Thoracic aorta (tissue), 2 donors: ENCODE results near the gene FEZ2. TPM values are rescaled to one million over a fixed set of nuclear protein-coding genes. Genes with fewer than 3 reads are reported as not detected.

Experiments
- ATAC-seq: fragments of 150-250 bp; one replicate; pipeline ENCODE4 v1.8.0; 2017; ENCODE audit warnings: low read depth; ENCODE audit not compliant: insufficient number of reproducible peaks, low FRiP score
- DNase-seq: peaks from one replicate; pipeline ENCODE4 v3.0.0-alpha.2; 2020; ENCODE audit warnings: low spot score
- H3K27ac ChIP-seq, 2 donors: fragments of 200-600 bp; sonication (generic); 1 replicate in 1 of 2; 2 replicates in 1 of 2; pipeline ENCODE4 v1.5.1; 2016; ENCODE audit warnings: mild to moderate bottlenecking in 2 of 2, moderate library complexity in 2 of 2
- H3K27me3 ChIP-seq: fragments of 200-600 bp; sonication (generic); replicated peaks from 2 replicates; pipeline ENCODE4 v1.6.0; 2016; ENCODE audit warnings: mild to moderate bottlenecking; ENCODE audit not compliant: insufficient read depth
- H3K36me3 ChIP-seq: fragments of 200-600 bp; sonication (generic); one replicate; pipeline ENCODE4 v1.5.1; 2016
- H3K4me1 ChIP-seq, 2 donors: fragments of 200-600 bp; sonication (generic); 1 replicate in 1 of 2; 2 replicates in 1 of 2; pipeline versions ENCODE4 v1.5.1 to v1.6.0; 2016; ENCODE audit warnings: low read depth in 2 of 2, mild to moderate bottlenecking in 1 of 2; ENCODE audit not compliant: control insufficient read depth in 1 of 2
- H3K4me3 ChIP-seq: fragments of 200-600 bp; sonication (generic); 2 replicates; pipeline ENCODE4 v1.5.1; 2016; ENCODE audit warnings: mild to moderate bottlenecking
- H3K9me3 ChIP-seq: fragments of 200-600 bp; sonication (generic); 2 replicates; pipeline ENCODE4 v1.5.1; 2016
- total RNA-seq, 2 donors: library from RNA; depleted of rRNA; stranded (reverse); fragments of >200 nt; gene quantifications; one replicate each; pipeline versions ENCODE4 v1.1.0 to v1.2.3, GENCODE V29; 2016
- TF ChIP-seq, protein P1 (sequence below): fragments of 200-600 bp; sonication (generic); IDR thresholded peaks from one replicate; pipeline ENCODE4 v1.5.1; 2019; ENCODE audit warnings: antibody characterized with exemption

The FEZ2 gene
- total RNA-seq, 2 donors from 2014 or later, result 42.0 to 51.4 TPM

DNA sequence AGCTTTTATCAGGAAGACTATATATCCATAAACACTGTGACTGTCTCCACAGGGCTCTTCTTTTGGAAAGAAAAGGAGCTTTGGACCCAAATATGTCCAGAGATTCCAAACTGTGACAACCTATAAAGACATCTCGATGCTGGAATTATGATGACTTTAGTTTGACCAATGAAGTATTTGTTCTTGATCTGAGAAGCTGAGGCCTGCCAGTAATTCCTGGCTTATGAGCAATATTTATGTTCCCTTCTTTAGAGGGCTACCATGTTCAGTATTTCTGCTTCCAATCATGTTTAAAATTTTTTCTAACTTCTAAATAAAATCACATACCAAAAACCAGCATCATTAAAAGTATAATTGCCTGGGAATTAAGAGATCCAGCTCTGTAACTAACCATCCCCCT is 41.1 kb downstream of the FEZ2 start:
- H3K27ac ChIP-seq, result peak overlapping the region; percentile 40 to 49
- no peaks in the 10 kb centered on the region for H3K27me3 ChIP-seq
- no peaks in the 10 kb centered on the region for H3K36me3 ChIP-seq
- peaks cover 31 to 43% of the 10 kb centered on the region in 2 donors for H3K4me1 ChIP-seq
- ATAC-seq, result no peak
- DNase-seq, result no peak
- H3K9me3 ChIP-seq, result no peaks in the 10 kb centered on the region
- TF ChIP-seq, protein P1, sequence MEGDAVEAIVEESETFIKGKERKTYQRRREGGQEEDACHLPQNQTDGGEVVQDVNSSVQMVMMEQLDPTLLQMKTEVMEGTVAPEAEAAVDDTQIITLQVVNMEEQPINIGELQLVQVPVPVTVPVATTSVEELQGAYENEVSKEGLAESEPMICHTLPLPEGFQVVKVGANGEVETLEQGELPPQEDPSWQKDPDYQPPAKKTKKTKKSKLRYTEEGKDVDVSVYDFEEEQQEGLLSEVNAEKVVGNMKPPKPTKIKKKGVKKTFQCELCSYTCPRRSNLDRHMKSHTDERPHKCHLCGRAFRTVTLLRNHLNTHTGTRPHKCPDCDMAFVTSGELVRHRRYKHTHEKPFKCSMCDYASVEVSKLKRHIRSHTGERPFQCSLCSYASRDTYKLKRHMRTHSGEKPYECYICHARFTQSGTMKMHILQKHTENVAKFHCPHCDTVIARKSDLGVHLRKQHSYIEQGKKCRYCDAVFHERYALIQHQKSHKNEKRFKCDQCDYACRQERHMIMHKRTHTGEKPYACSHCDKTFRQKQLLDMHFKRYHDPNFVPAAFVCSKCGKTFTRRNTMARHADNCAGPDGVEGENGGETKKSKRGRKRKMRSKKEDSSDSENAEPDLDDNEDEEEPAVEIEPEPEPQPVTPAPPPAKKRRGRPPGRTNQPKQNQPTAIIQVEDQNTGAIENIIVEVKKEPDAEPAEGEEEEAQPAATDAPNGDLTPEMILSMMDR, result no peak
- H3K4me3 ChIP-seq, result no peak overlapping the region

DNA sequence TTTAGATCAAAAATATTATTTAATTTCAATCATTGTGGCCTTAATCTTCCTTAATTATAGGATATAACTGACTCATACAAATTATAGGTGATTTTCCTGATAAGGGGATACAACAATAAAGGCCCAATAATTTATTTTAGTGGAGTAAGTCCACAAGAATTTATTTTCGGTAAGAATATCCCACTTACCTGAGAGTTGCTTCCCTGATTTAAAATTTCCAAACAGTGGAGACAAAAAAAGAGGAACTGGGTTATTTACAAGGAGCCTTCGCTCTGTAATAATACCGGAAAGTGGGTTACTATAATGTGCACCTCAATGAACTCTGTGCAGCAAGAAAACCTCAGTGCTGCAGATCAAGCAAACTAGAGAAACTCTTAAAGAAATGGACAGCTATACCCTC is 42.2 kb downstream of the FEZ2 start:
- Histone ChIP-seq H3K27ac (peak overlapping the region; percentile 40 to 49), H3K36me3 (peaks cover 3% of the 10 kb centered on the region)

DNA sequence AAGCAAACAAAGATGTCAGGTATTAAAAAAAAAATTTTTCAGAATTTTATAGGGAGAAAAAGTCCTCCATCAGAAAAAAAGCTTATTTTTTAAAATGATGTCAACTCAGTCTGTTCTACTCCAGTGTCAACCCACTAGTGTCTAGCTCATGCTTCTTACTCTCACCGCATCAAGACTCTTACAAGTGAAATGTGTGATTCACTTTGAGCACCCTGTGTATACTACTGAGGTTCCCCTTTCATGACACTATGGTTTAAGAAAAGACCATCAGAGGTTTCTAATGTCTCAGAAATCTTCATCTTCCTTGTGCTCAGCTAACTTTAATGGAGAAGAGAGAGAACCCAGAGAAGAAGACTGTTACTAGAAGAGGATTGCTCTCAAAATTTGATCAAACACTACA is 43.4 kb downstream of the FEZ2 start:
- no peak overlapping the region for H3K4me3 ChIP-seq
- no peak for ATAC-seq
- TF ChIP-seq, protein P1, result no peak
- no peaks in the 10 kb centered on the region for H3K27me3 ChIP-seq
- H3K27ac ChIP-seq, result no peak overlapping the region
- H3K4me1 ChIP-seq, result peaks cover 19 to 30% of the 10 kb centered on the region in 2 donors
- peaks cover 3% of the 10 kb centered on the region for H3K36me3 ChIP-seq
- H3K9me3 ChIP-seq, result no peaks in the 10 kb centered on the region
- no peak for DNase-seq

More for the DNA sequence above, 42.2 kb downstream of the FEZ2 start:
- TF ChIP-seq, protein P1, result no peak
- no peaks in the 10 kb centered on the region for H3K9me3 ChIP-seq
- no peak for DNase-seq
- no peak overlapping the region for H3K4me3 ChIP-seq
- ATAC-seq, result no peak
- H3K27me3 ChIP-seq, result no peaks in the 10 kb centered on the region
- peaks cover 20 to 32% of the 10 kb centered on the region in 2 donors for H3K4me1 ChIP-seq

DNA sequence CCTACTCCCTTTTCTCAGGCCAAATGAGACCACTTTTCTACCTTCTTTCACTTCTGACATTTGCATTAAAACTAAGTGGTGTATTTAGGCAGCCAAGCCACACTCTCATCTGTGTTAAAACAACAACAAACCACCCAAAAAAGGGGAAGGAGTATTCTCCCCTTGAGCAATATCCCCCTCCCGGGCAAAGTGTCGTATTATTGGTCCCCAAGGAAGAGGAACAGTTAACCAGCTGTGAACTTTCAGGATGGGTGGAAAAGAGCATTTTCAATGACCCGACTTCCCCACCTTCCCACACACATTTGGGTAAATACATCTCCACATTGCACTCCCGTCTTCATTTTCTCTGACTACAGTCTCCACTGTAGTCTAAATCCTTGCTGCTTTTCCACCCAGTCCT is 44.3 kb downstream of the FEZ2 start:
- Histone ChIP-seq H3K9me3 (no peaks in the 10 kb centered on the region), H3K27ac (peak overlapping the region in 1 of 2 donors; percentile 30), H3K36me3 (peaks cover 7% of the 10 kb centered on the region), H3K4me1 (peaks cover 19 to 29% of the 10 kb centered on the region in 2 donors), H3K27me3 (no peaks in the 10 kb centered on the region), H3K4me3 (no peak overlapping the region)
- TF ChIP-seq, protein P1, result no peak
- DNase-seq (no peak), ATAC-seq (no peak)

DNA sequence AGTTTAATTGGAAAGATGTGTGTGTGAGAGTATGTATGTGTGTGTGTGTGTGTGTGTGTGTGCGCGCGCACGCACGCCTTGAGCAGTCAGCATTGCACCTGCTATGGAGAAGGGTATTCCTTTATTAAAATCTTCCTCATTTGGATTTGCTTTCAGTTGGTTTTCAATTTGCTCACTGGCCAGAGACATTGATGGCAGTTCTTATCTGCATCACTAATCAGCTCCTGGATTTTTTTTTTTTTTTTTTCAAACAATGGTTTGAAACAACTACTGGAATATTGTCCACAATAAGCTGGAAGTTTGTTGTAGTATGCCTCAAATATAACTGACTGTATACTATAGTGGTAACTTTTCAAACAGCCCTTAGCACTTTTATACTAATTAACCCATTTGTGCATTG is 48.0 kb downstream of the FEZ2 start:
- H3K27ac ChIP-seq, result no peak overlapping the region
- no peaks in the 10 kb centered on the region for H3K27me3 ChIP-seq
- H3K4me3 ChIP-seq, result no peak overlapping the region
- H3K4me1 ChIP-seq, result no peaks in the 10 kb centered on the region
- TF ChIP-seq, protein P1, result no peak
- H3K36me3 ChIP-seq, result peaks cover 20% of the 10 kb centered on the region
- H3K9me3 ChIP-seq, result no peaks in the 10 kb centered on the region
- DNase-seq (no peak), ATAC-seq (no peak)
